Right hindlimb (tissue), 1 donor: ENCODE data around the gene ZNF692.
"Not testable (repeated sequence)": the region's sequence is repeated elsewhere in the genome, so short reads cannot be mapped to it uniquely, and the experiment has no call there.

Experiments used
- DNase-seq: peaks from one replicate; pipeline ENCODE4 v3.0.0-alpha.2; 2018

ZNF692 gene

DNA sequence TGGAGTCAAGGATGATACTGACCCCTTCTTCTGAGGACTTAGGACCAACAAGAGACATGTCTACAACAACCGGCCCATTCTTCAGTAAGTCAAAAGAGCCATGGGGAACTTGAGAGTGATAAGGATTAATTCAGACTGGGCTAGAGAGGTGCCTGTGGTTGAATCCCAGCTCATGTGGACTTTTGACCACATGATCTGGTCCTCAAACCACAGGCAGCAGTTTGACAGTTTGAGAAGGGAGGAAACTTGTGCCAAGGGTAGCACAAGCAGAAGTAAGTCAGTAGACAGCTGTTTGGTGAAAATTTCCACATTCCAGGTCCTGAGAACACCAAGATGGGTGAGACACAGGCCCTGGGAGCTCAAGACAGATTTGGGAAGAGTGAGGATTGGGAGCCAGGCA, 53.0 kb downstream of the ZNF692 start:
- DNase-seq, result no peak

DNA sequence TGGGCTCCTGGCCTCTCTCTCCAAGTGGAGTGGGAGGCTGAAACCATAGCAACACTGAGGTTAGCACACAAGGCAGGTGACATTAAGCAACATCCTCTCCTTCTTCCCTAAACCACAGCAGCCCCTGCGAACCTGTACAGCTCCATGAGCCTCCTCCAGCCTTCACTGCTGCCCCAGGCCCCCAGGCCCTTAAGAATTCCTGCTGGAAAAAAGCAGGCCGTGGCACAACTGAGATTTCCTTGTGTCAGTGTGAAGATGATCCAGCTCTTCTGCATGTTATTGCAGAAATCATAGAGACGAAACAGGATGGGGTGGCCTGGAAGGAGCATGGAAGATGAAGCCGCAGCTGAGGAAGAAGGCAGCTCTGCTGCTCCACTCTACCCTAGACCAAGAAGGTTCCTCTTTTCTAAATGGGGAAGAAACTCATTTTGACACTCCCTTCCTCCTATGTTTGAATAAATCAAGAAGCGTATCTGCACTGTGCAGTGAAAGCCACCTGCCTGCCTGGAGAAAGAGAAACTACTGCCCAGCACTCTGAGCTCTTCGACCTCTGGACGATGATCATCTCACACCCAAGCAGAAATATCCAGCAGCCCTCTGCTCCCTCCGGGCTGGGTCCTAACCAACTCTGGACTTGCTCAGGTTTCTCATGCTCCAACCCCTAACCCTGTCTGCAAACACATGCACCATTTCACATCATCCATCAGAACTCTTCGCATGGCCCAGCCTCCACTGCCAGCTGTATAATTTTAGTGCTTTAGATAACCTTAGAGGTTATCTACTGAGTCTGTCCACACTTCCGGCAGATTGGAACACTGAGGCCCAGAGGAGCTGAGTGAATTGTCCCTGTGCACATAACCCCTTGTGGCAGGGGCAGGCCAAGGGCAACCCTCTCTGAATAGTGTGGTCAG, 53.9 kb downstream of the ZNF692 start:
- DNase-seq, result no peak

GRCh38 chr1:248803501-248803900, 55.4 kb downstream of the ZNF692 start:
- not testable (repeated sequence) for DNase-seq

DNA sequence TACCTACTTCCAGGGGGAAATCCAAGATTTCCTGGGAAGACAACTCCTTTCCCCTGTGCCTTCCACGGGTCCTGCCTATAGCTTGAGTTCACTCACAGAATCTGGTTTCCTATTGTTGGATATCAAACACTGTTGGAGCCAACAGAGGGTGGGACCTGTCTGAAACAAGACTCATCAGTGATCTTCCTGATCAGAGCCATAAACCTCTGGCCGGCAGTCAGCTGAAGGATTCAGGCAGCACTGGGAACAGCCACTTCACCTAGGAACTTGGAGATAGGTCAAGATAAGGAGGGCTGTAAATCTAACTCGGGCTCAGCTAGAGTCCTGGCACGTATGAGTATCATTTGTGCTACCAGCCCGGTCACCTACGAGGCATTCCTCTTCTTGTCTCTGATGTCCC, 56.4 kb downstream of the ZNF692 start:
- DNase-seq, result no peak

DNA sequence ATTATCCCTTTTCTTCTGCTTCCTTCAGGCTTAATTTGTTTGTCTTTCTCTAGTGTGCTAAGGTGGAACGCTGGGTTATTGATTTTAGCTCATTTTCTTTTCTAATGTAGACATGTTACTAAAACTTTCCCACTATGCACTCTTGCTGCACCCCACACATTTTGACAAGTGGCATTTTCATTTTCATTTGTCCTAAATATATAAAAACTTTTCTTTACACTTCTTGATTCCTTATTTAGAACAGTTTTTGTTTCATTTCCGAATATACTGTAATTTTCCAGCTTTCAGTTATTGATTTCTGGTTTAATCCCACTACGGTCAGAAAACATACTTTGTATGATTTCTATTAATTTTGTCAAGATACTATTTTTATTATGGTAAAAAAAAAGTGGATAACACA, 58.4 kb downstream of the ZNF692 start:
- DNase-seq, result no peak
